BE2C (cell line): ENCODE results near the gene FUT6.

Source experiments
- DNase-seq: peaks from one replicate; pipeline ENCODE4 v3.0.0-alpha.2; 2020
- H3K27me3 ChIP-seq: fragments of 250-450 bp; sonication (Bioruptor Pico); 2 replicates; pipeline ENCODE4 v1.5.1; 2020; ENCODE audit warnings: mild to moderate bottlenecking
- H3K36me3 ChIP-seq: fragments of 250-450 bp; sonication (Bioruptor Pico); 2 replicates; pipeline ENCODE4 v1.5.1; 2020; ENCODE audit warnings: mild to moderate bottlenecking
- H3K4me1 ChIP-seq: fragments of 250-450 bp; sonication (Bioruptor Pico); 2 replicates; pipeline ENCODE4 v1.5.1; 2020
- H3K4me3 ChIP-seq: 2 replicates; pipeline ENCODE4 v1.5.1; 2011; ENCODE audit warnings: low read depth, low read length
- H3K9me3 ChIP-seq: fragments of 250-450 bp; sonication (Bioruptor Pico); 2 replicates; pipeline ENCODE4 v1.5.1; 2020
- CTCF ChIP-seq: IDR thresholded peaks from 2 replicates; pipeline ENCODE4 v1.5.1; 2012; ENCODE audit warnings: mild to moderate bottlenecking, low read depth, low read length

The FUT6 gene

GRCh38 chr19:5827891-5828660, 11.4 kb downstream of the FUT6 start:
- peak overlapping the region; percentile 83 for H3K4me3 ChIP-seq
- DNase-seq, result peak; percentile 97
- no peaks in the 10 kb centered on the region for H3K27me3 ChIP-seq
- no peak for TF ChIP-seq CTCF
- H3K36me3 ChIP-seq, result no peaks in the 10 kb centered on the region
- no peaks in the 10 kb centered on the region for H3K9me3 ChIP-seq
- H3K4me1 ChIP-seq, result peaks cover 12% of the 10 kb centered on the region

- Histone ChIP-seq H3K4me1 (peaks cover 12% of the 10 kb centered on the region), H3K27me3 (no peaks in the 10 kb centered on the region), H3K36me3 (no peaks in the 10 kb centered on the region), H3K4me3 (no peak overlapping the region), H3K9me3 (no peaks in the 10 kb centered on the region)
- TF ChIP-seq CTCF, result no peak
- DNase-seq, result no peak
These were observed 12.1 kb downstream of the FUT6 start for GRCh38 chr19:5827342-5827890.

- Histone ChIP-seq H3K9me3 (no peaks in the 10 kb centered on the region), H3K36me3 (no peaks in the 10 kb centered on the region), H3K4me3 (no peak overlapping the region), H3K4me1 (peaks cover 12% of the 10 kb centered on the region), H3K27me3 (no peaks in the 10 kb centered on the region)
- TF ChIP-seq CTCF, result peak; percentile 49
- peak; percentile 92 for DNase-seq
These were observed 12.8 kb downstream of the FUT6 start for GRCh38 chr19:5826531-5827341.

- Histone ChIP-seq H3K36me3 (no peaks in the 10 kb centered on the region), H3K4me3 (no peak overlapping the region), H3K4me1 (peaks cover 12% of the 10 kb centered on the region), H3K27me3 (no peaks in the 10 kb centered on the region), H3K9me3 (no peaks in the 10 kb centered on the region)
- no peak for DNase-seq
- TF ChIP-seq CTCF, result no peak
These were observed 14.3 kb downstream of the FUT6 start for GRCh38 chr19:5825178-5825577.

- no peak overlapping the region for H3K4me3 ChIP-seq
- DNase-seq, result no peak
- no peaks in the 10 kb centered on the region for H3K36me3 ChIP-seq
- no peak for TF ChIP-seq CTCF
- peaks cover 9% of the 10 kb centered on the region for H3K4me1 ChIP-seq
- H3K9me3 ChIP-seq, result no peaks in the 10 kb centered on the region
- no peaks in the 10 kb centered on the region for H3K27me3 ChIP-seq
These were observed 14.8 kb downstream of the FUT6 start for GRCh38 chr19:5824751-5825150.
